Globus pallidus (tissue), 1 donor: ENCODE results near the gene UBASH3A.
A peak's percentile ranks its signal among the peaks of the same experiment; 100 is the strongest.

Experiments used
- DNase-seq: peaks from one replicate; pipeline ENCODE4 v3.0.0-alpha.2; 2015; ENCODE audit warnings: low spot score

Gene UBASH3A

GRCh38 chr21:42491328-42491727 is 87.6 kb downstream of the UBASH3A start:
- no peak for DNase-seq

GRCh38 chr21:42492201-42492600 is 88.5 kb downstream of the UBASH3A start:
- DNase-seq = no peak

DNA sequence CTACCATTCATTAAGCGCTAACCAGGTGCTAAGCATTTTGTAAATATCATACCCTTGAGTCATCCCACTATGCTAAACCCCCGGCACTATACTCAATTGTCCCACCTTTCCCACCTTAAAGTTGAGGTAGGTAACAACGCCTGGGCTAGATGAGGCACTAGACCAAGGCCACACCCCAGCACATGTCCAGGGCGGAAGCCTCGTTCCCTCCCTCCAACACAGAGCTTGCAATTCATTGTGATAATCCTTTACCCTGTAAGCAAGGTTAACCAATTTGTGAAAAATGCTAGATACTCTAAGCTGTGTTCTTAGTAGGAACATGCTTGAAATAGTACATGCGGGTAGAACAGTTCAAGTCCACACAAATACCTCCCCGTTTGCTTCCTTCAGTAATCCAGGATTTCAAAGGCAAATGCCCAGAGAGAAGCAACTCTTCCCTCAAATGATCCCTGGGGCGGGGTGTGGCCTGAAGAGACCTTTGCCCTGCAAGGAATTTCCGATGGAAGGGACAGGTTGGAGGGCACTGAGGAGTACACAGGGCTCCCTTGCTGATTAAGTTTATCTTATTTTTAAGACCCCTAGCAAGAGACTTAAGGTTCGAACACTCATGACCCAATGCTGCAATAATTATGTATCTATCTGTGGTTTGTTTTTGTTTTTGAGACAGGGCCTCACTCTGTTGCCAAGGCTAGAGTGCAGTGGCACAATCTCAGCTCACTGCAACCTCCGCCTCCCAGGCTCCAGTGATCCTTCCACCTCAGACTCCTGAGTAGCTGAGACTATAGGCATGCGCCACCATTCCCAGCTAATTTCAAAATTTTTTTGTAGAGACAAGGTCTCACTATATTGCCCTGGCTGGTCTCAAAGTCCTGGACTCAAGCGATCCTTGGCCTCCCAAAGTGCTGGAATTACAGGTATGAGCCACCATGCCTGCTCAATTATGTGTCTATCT is 89.7 kb downstream of the UBASH3A start:
- no peak for DNase-seq

GRCh38 chr21:42495027-42495426 is 91.3 kb downstream of the UBASH3A start:
- no peak for DNase-seq

GRCh38 chr21:42495765-42496119 is 92.0 kb downstream of the UBASH3A start:
- no peak for DNase-seq

DNA sequence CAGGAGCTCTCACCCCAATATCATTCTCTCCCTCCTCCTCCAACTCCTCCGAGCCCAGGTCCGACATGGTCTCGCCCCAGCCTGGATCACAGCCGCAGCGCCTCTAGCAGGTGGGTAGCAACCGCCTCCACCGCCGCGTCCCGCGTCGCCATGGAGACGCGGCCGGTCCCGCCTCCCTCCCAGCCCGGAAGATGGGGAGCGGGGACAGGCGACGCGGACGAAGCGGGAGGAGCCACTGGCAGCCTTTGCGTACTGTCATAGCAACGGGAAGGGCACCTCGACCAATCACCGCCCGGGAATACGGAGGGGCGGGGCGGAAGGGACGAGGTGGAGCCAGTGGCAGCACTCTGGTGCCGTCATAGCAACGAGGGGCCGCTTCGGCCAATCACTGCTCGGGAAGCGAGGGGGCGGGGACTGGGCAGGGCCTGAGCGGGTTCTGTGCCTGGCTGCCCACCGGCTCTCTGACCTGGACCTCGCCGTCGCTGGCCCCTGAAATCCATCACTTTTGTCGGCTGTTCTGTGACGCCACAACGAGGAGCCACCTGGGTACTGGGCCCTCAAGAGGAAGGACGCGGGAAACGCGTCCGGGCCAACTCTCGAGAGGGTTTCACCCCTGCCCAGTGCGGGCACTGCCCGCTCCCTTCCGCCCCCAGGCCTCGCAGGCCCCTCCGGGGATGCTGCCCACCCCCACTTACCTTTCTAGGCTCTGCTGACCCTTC is 92.6 kb downstream of the UBASH3A start, which contains the start of gene RSPH1:
Gene RSPH1, minus strand, starts transcription at position 105 of the 719 bp plus-strand sequence. Its CDS starts 38 bp downstream, at position 67.
- DNase-seq = peak; percentile 99

- no peak for DNase-seq
Observed at GRCh38 chr21:42496839-42497202, 93.1 kb downstream of the UBASH3A start.
